ENCODE measurements around the gene BCL11A. TPM values are rescaled to one million over a fixed set of nuclear protein-coding genes. Genes with fewer than 3 reads are reported as not detected.
A peak's percentile ranks its signal among the peaks of the same experiment; 100 is the strongest.

The BCL11A gene
- total RNA-seq, 1 donor from 2014 or later = 142 TPM

GRCh38 chr2:60453301-60453700, 100.2 kb downstream of the BCL11A start:
- no peaks in the 10 kb centered on the region for H3K27me3 Mint-ChIP-seq (ENCODE audit: low read depth)
- TF ChIP-seq CTCF (IDR thresholded peaks at IDR 0.05; ENCODE audit: unreplicated experiment) = no peak
- H3K4me1 Mint-ChIP-seq = peaks cover 30% of the 10 kb centered on the region
- H3K36me3 Mint-ChIP-seq = peaks cover 10% of the 10 kb centered on the region
- peak overlapping the region; percentile 73 for H3K27ac Mint-ChIP-seq
- no peak overlapping the region for H3K4me3 Mint-ChIP-seq
- DNase-seq (ENCODE audit: low spot score in 2 of 2, unreplicated experiment in 2 of 2) = peak in 1 of 2 experiments; percentile 64
- peaks cover 5% of the 10 kb centered on the region for H3K9me3 Mint-ChIP-seq

- H3K27ac Mint-ChIP-seq = peak overlapping the region; percentile 50
- H3K36me3 Mint-ChIP-seq = peaks cover 1% of the 10 kb centered on the region
- H3K4me1 Mint-ChIP-seq = peaks cover 33% of the 10 kb centered on the region
These were observed 103.0 kb downstream of the BCL11A start for GRCh38 chr2:60450488-60450887.

GRCh38 chr2:60447943-60448342, 105.5 kb downstream of the BCL11A start:
- peaks cover 21% of the 10 kb centered on the region for H3K4me1 Mint-ChIP-seq

More at GRCh38 chr2:60450488-60450887, 103.0 kb downstream of the BCL11A start:
- no peaks in the 10 kb centered on the region for H3K9me3 Mint-ChIP-seq
- TF ChIP-seq CTCF (IDR thresholded peaks at IDR 0.05; ENCODE audit: unreplicated experiment) = no peak
- H3K27me3 Mint-ChIP-seq (ENCODE audit: low read depth) = no peaks in the 10 kb centered on the region
- DNase-seq (ENCODE audit: low spot score in 2 of 2, unreplicated experiment in 2 of 2) = no peak
- no peak overlapping the region for H3K4me3 Mint-ChIP-seq

GRCh38 chr2:60446413-60447267, 106.8 kb downstream of the BCL11A start:
- no peak for DNase-seq (ENCODE audit: low spot score in 2 of 2, unreplicated experiment in 2 of 2)
- peaks cover 15% of the 10 kb centered on the region for H3K4me1 Mint-ChIP-seq
- H3K9me3 Mint-ChIP-seq = no peaks in the 10 kb centered on the region
- H3K4me3 Mint-ChIP-seq = no peak overlapping the region
- H3K27ac Mint-ChIP-seq = peak overlapping the region; percentile 10
- H3K36me3 Mint-ChIP-seq = no peaks in the 10 kb centered on the region
- H3K27me3 Mint-ChIP-seq (ENCODE audit: low read depth) = no peaks in the 10 kb centered on the region
- no peak for TF ChIP-seq CTCF (IDR thresholded peaks at IDR 0.05; ENCODE audit: unreplicated experiment)

More at GRCh38 chr2:60447943-60448342, 105.5 kb downstream of the BCL11A start:
- DNase-seq (ENCODE audit: low spot score in 2 of 2, unreplicated experiment in 2 of 2) = no peak
- no peak for TF ChIP-seq CTCF (IDR thresholded peaks at IDR 0.05; ENCODE audit: unreplicated experiment)
- H3K36me3 Mint-ChIP-seq = no peaks in the 10 kb centered on the region
- no peak overlapping the region for H3K4me3 Mint-ChIP-seq
- H3K9me3 Mint-ChIP-seq = no peaks in the 10 kb centered on the region
- no peak overlapping the region for H3K27ac Mint-ChIP-seq
- H3K27me3 Mint-ChIP-seq (ENCODE audit: low read depth) = no peaks in the 10 kb centered on the region

- peaks cover 10% of the 10 kb centered on the region for H3K4me1 Mint-ChIP-seq
- H3K27me3 Mint-ChIP-seq (ENCODE audit: low read depth) = no peaks in the 10 kb centered on the region
- no peak for TF ChIP-seq CTCF (IDR thresholded peaks at IDR 0.05; ENCODE audit: unreplicated experiment)
- no peaks in the 10 kb centered on the region for H3K9me3 Mint-ChIP-seq
- DNase-seq (ENCODE audit: low spot score in 2 of 2, unreplicated experiment in 2 of 2) = no peak
- H3K27ac Mint-ChIP-seq = no peak overlapping the region
- no peaks in the 10 kb centered on the region for H3K36me3 Mint-ChIP-seq
- H3K4me3 Mint-ChIP-seq = no peak overlapping the region
These were observed 107.7 kb downstream of the BCL11A start for GRCh38 chr2:60445684-60446179.
